K562 (cell line): ENCODE measurements around the gene CLP1. TPM values are rescaled to one million over a fixed set of nuclear protein-coding genes. Genes with fewer than 3 reads are reported as not detected.

Experiments
- CEBPG ChIP-seq, 3 experiments: fragments of 200-800 bp in 1 of 3; sonication (Bioruptor generic) in 1 of 3; sonication (generic) in 1 of 3; formaldehyde crosslinking in 1 of 3; IDR thresholded peaks in 2 of 3; conservative IDR thresholded peaks in 1 of 3; 2 replicates each; pipeline versions ENCODE4 v1.6.1 to v1.8.0; 2016 to 2022; ENCODE audit warnings: missing compliant biosample characterization in 2 of 3, missing genetic modification characterization in 2 of 3, mild to moderate bottlenecking in 1 of 3, missing genetic modification reagents in 1 of 3
- CHD2 ChIP-seq: IDR thresholded peaks from 2 replicates; pipeline ENCODE4 v1.6.1; 2011; ENCODE audit warnings: low read depth, low read length
- EHMT2 ChIP-seq: fragments of 450-650 bp; IDR thresholded peaks from 2 replicates; pipeline ENCODE4 v1.6.1; 2018; ENCODE audit warnings: antibody characterized with exemption
- HDAC8 ChIP-seq: fragments of 450-650 bp; IDR thresholded peaks from 2 replicates; pipeline ENCODE4 v1.6.1; 2016; ENCODE audit warnings: mild to moderate bottlenecking, missing genetic modification characterization, moderate library complexity, missing compliant biosample characterization
- KDM2B ChIP-seq: fragments of 250-450 bp; sonication (Bioruptor Pico); IDR thresholded peaks from 2 replicates; pipeline ENCODE4 v1.8.0; 2021; ENCODE audit warnings: mild to moderate bottlenecking, moderate library complexity
- NFATC3 ChIP-seq: fragments of 450-650 bp; IDR thresholded peaks from 2 replicates; pipeline ENCODE4 v1.6.1; 2017; ENCODE audit warnings: mild to moderate bottlenecking
- PTRF ChIP-seq: fragments of 450-650 bp; IDR thresholded peaks from 2 replicates; pipeline ENCODE4 v1.6.1; 2016; ENCODE audit warnings: mild to moderate bottlenecking, missing genetic modification characterization, missing compliant biosample characterization
- STAG1 ChIP-seq: sonication (generic); formaldehyde crosslinking; IDR thresholded peaks from 2 replicates; pipeline ENCODE4 v1.5.0; 2020; ENCODE audit warnings: missing genetic modification reagents, borderline replicate concordance
- ZFP30 ChIP-seq: fragments of 250-450 bp; sonication (Bioruptor Pico); IDR thresholded peaks from 2 replicates; pipeline ENCODE4 v1.8.0; 2022; ENCODE audit warnings: moderate library complexity, mild to moderate bottlenecking, inconsistent platforms, borderline replicate concordance
- ZNF232 ChIP-seq: sonication (generic); formaldehyde crosslinking; IDR thresholded peaks from 2 replicates; pipeline ENCODE4 v1.8.0; 2022; ENCODE audit warnings: mild to moderate bottlenecking, missing genetic modification reagents
- polyA plus RNA-seq, 8 experiments: library from polyadenylated mRNA; depleted of rRNA in 4 of 8; stranded (reverse) in 5 of 8; unstranded in 3 of 8; fragments of >200 nt; fragmentation: Nextera tagmentation in 2 of 8; fragmentation: Illumina TruSeq in 1 of 8; extraction: Ambion mirVana in 2 of 8; extraction: Trizol in 1 of 8; gene quantifications; 2 replicates each; pipeline versions ENCODE4 v1.2.1 to v1.2.3, GENCODE V29; 2011 to 2014; ENCODE audit warnings: inconsistent platforms in 1 of 8, missing spikeins in 1 of 8
- total RNA-seq, 7 experiments: library from RNA; depleted of rRNA in 6 of 7; stranded (reverse); fragments of >200 nt in 6 of 7; fragmentation: Illumina TruSeq in 2 of 7; extraction: Trizol in 2 of 7; gene quantifications; 2 replicates each; pipeline versions ENCODE4 v1.2.1 to v1.2.3, GENCODE V29; 2011 to 2021; ENCODE audit warnings: low replicate concordance in 1 of 7
- TF ChIP-seq, protein P1 (sequence below), 3 experiments: fragments of 200-800 bp in 1 of 3; fragments of 250-450 bp in 1 of 3; fragments of 450-650 bp in 1 of 3; sonication (Bioruptor Pico) in 1 of 3; sonication (Bioruptor generic) in 1 of 3; formaldehyde crosslinking in 1 of 3; IDR thresholded peaks; 2 replicates each; pipeline versions ENCODE4 v1.6.1 to v1.8.0; 2016 to 2022; ENCODE audit warnings: mild to moderate bottlenecking in 2 of 3, missing genetic modification characterization in 2 of 3, missing compliant biosample characterization in 1 of 3, moderate library complexity in 1 of 3
- TF ChIP-seq, protein P2 (sequence below): fragments of 150-350 bp; IDR thresholded peaks from 2 replicates; pipeline ENCODE4 v1.6.1; 2014; ENCODE audit warnings: low read depth, mild to moderate bottlenecking, low read length, borderline replicate concordance
- TF ChIP-seq, protein P3 (sequence below): sonication (generic); formaldehyde crosslinking; IDR thresholded peaks from 2 replicates; pipeline ENCODE4 v1.8.0; 2022; ENCODE audit warnings: missing genetic modification reagents, mild to moderate bottlenecking, borderline replicate concordance
- TF ChIP-seq, protein P4 (sequence below): sonication (generic); formaldehyde crosslinking; IDR thresholded peaks from 2 replicates; pipeline ENCODE4 v1.8.1; 2023; ENCODE audit warnings: mild to moderate bottlenecking, missing genetic modification reagents

The CLP1 gene
- total and polyA plus RNA-seq, 9 of the 15 experiments (the other 6 are each of a cell fraction or from before 2014, with no cell fraction given): 19.1 to 46.2 (median 27.8) TPM

DNA sequence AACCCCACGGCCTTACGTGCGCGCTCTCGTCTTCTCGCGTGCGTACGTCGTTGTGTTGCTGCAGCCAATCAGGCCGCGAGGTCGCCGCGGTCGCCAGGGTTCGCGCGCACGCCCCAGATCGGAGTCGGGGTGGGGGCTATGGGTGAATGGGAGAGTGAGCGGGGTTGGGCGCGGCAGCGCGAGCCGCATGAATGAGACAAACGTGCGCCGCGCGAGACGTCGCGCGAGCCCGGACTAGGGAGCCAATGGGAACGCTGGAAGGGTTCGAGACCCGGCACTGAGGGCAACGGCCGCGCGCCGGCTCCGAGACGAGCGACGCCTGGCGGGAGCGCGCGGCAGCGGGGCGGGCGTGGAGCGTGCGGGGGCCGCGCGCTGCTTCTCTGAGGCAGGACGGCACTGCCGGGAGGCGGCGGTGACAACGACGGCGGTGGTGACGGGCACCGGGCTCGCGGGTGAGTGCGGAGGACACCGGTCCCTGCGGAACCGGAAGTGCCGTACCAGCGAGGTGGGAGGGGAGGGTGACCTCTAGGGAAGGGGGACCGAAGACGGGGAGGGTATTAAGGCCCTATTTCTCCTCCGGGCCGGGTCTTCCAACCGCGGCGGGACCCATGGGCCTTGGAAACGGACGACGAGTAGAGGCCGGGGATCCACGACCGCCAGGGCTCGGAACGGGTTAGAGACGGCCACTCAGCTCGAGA lies 10.3 kb downstream of the CLP1 start, which contains the start of gene ZDHHC5 (continued):
- peak; percentile 93 for TF ChIP-seq CHD2
- TF ChIP-seq, protein P1, sequence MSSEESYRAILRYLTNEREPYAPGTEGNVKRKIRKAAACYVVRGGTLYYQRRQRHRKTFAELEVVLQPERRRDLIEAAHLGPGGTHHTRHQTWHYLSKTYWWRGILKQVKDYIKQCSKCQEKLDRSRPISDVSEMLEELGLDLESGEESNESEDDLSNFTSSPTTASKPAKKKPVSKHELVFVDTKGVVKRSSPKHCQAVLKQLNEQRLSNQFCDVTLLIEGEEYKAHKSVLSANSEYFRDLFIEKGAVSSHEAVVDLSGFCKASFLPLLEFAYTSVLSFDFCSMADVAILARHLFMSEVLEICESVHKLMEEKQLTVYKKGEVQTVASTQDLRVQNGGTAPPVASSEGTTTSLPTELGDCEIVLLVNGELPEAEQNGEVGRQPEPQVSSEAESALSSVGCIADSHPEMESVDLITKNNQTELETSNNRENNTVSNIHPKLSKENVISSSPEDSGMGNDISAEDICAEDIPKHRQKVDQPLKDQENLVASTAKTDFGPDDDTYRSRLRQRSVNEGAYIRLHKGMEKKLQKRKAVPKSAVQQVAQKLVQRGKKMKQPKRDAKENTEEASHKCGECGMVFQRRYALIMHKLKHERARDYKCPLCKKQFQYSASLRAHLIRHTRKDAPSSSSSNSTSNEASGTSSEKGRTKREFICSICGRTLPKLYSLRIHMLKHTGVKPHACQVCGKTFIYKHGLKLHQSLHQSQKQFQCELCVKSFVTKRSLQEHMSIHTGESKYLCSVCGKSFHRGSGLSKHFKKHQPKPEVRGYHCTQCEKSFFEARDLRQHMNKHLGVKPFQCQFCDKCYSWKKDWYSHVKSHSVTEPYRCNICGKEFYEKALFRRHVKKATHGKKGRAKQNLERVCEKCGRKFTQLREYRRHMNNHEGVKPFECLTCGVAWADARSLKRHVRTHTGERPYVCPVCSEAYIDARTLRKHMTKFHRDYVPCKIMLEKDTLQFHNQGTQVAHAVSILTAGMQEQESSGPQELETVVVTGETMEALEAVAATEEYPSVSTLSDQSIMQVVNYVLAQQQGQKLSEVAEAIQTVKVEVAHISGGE (CRISPR knock-in tag; IDR thresholded peaks at IDR 0.05): peak in 2 of 3 experiments; percentile 83 to 92; a peak in 5 of 6 replicates
- no peak for TF ChIP-seq ZFP30
- peak; percentile 91; the same call in 1 of the 2 replicates for TF ChIP-seq HDAC8 (tag)
- TF ChIP-seq ZNF232 (CRISPR knock-in tag): no peak
- TF ChIP-seq KDM2B: no peak
- TF ChIP-seq STAG1 (CRISPR knock-in tag): no peak; the same call in 1 of the 2 replicates
- TF ChIP-seq, protein P2, sequence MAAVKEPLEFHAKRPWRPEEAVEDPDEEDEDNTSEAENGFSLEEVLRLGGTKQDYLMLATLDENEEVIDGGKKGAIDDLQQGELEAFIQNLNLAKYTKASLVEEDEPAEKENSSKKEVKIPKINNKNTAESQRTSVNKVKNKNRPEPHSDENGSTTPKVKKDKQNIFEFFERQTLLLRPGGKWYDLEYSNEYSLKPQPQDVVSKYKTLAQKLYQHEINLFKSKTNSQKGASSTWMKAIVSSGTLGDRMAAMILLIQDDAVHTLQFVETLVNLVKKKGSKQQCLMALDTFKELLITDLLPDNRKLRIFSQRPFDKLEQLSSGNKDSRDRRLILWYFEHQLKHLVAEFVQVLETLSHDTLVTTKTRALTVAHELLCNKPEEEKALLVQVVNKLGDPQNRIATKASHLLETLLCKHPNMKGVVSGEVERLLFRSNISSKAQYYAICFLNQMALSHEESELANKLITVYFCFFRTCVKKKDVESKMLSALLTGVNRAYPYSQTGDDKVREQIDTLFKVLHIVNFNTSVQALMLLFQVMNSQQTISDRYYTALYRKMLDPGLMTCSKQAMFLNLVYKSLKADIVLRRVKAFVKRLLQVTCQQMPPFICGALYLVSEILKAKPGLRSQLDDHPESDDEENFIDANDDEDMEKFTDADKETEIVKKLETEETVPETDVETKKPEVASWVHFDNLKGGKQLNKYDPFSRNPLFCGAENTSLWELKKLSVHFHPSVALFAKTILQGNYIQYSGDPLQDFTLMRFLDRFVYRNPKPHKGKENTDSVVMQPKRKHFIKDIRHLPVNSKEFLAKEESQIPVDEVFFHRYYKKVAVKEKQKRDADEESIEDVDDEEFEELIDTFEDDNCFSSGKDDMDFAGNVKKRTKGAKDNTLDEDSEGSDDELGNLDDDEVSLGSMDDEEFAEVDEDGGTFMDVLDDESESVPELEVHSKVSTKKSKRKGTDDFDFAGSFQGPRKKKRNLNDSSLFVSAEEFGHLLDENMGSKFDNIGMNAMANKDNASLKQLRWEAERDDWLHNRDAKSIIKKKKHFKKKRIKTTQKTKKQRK: no peak
- TF ChIP-seq, protein P3, sequence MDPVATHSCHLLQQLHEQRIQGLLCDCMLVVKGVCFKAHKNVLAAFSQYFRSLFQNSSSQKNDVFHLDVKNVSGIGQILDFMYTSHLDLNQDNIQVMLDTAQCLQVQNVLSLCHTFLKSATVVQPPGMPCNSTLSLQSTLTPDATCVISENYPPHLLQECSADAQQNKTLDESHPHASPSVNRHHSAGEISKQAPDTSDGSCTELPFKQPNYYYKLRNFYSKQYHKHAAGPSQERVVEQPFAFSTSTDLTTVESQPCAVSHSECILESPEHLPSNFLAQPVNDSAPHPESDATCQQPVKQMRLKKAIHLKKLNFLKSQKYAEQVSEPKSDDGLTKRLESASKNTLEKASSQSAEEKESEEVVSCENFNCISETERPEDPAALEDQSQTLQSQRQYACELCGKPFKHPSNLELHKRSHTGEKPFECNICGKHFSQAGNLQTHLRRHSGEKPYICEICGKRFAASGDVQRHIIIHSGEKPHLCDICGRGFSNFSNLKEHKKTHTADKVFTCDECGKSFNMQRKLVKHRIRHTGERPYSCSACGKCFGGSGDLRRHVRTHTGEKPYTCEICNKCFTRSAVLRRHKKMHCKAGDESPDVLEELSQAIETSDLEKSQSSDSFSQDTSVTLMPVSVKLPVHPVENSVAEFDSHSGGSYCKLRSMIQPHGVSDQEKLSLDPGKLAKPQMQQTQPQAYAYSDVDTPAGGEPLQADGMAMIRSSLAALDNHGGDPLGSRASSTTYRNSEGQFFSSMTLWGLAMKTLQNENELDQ: no peak
- no peak for TF ChIP-seq CEBPG (CRISPR knock-in tag; IDR thresholded peaks at IDR 0.05)
- no peak for TF ChIP-seq CEBPG (tag; conservative IDR thresholded peaks at IDR 0.05 in 1 of 2, IDR thresholded peaks at IDR 0.05 in 1 of 2)
- TF ChIP-seq PTRF (tag): no peak
- TF ChIP-seq EHMT2: no peak
- TF ChIP-seq, protein P4, sequence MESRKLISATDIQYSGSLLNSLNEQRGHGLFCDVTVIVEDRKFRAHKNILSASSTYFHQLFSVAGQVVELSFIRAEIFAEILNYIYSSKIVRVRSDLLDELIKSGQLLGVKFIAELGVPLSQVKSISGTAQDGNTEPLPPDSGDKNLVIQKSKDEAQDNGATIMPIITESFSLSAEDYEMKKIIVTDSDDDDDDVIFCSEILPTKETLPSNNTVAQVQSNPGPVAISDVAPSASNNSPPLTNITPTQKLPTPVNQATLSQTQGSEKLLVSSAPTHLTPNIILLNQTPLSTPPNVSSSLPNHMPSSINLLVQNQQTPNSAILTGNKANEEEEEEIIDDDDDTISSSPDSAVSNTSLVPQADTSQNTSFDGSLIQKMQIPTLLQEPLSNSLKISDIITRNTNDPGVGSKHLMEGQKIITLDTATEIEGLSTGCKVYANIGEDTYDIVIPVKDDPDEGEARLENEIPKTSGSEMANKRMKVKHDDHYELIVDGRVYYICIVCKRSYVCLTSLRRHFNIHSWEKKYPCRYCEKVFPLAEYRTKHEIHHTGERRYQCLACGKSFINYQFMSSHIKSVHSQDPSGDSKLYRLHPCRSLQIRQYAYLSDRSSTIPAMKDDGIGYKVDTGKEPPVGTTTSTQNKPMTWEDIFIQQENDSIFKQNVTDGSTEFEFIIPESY (CRISPR knock-in tag): peak; percentile 26; the same call in 1 of the 2 replicates
- no peak for TF ChIP-seq NFATC3
